OCI-LY7 (cell line): ENCODE measurements around the gene TMED6. TPM values are rescaled to one million over a fixed set of nuclear protein-coding genes. Genes with fewer than 3 reads are reported as not detected.

Source experiments
- BruUV-seq: library from RNA; stranded (reverse); fragments of 400-500 nt; replicated peaks from 2 replicates; lab custom pipeline; 2021; lab: Mats Ljungman, UMichigan
- CTCF ChIA-PET: fragments of 300-600 bp; sonication (Branson Sonifier 250); formaldehyde crosslinking; loops from one replicate; lab custom pipeline; 2022; ENCODE audit warnings: antibody characterized with exemption; ENCODE audit not compliant: unreplicated experiment; lab: Charles Lee
- POLR2A ChIA-PET: fragments of 300-600 bp; sonication (Branson Sonifier 250); formaldehyde crosslinking; loops from one replicate; lab custom pipeline; 2022; ENCODE audit warnings: antibody characterized with exemption; lab: Charles Lee
- DNase-seq: peaks from one replicate; pipeline ENCODE4 v3.0.0-alpha.2; 2015; ENCODE audit warnings: low spot score
- H2AFZ ChIP-seq: fragments of 200-600 bp; sonication (generic), shearing (Covaris generic); 2 replicates; pipeline ENCODE4 v1.6.1; 2014; ENCODE audit warnings: mild to moderate bottlenecking, antibody characterized with exemption, low read length, moderate library complexity
- H3K27ac ChIP-seq: fragments of 200-600 bp; sonication (generic); 2 replicates; pipeline ENCODE4 v1.5.1; 2014; ENCODE audit warnings: mixed run types, low read depth, mild to moderate bottlenecking, moderate library complexity, low read length, inconsistent platforms; ENCODE audit not compliant: poor library complexity, severe bottlenecking
- H3K36me3 ChIP-seq: fragments of 200-600 bp; sonication (generic); 2 replicates; pipeline ENCODE4 v1.6.1; 2014; ENCODE audit warnings: mild to moderate bottlenecking, antibody characterized with exemption, low read length, moderate library complexity, mixed read lengths; ENCODE audit not compliant: insufficient read depth
- H3K4me1 ChIP-seq: fragments of 200-600 bp; sonication (generic); 2 replicates; pipeline ENCODE4 v1.5.1; 2014; ENCODE audit warnings: mild to moderate bottlenecking, low read length; ENCODE audit not compliant: insufficient read depth, poor library complexity, severe bottlenecking
- H3K4me2 ChIP-seq: fragments of 200-600 bp; sonication (generic); 2 replicates; pipeline ENCODE4 v1.6.1; 2014; ENCODE audit warnings: mild to moderate bottlenecking, low read length
- H3K4me3 ChIP-seq: fragments of 200-600 bp; sonication (generic); 2 replicates; pipeline ENCODE4 v1.5.1; 2014; ENCODE audit warnings: mild to moderate bottlenecking, low read depth, low read length; ENCODE audit not compliant: poor library complexity, severe bottlenecking
- H3K79me2 ChIP-seq: fragments of 200-600 bp; sonication (generic); 2 replicates; pipeline ENCODE4 v1.6.1; 2016; ENCODE audit warnings: low read depth, mild to moderate bottlenecking, low read length, moderate library complexity, mixed read lengths; ENCODE audit not compliant: insufficient read depth
- H3K9me2 ChIP-seq: fragments of 200-600 bp; sonication (generic); 2 replicates; pipeline ENCODE4 v1.6.1; 2016; ENCODE audit warnings: mild to moderate bottlenecking, low read length, mixed read lengths; ENCODE audit not compliant: insufficient read depth
- H3K9me3 ChIP-seq: fragments of 200-600 bp; sonication (generic); 2 replicates; pipeline ENCODE4 v1.6.1; 2014; ENCODE audit warnings: mild to moderate bottlenecking, mixed run types, low read length, mixed read lengths
- H4K20me1 ChIP-seq: fragments of 200-600 bp; sonication (generic); 2 replicates; pipeline ENCODE4 v1.6.1; 2014; ENCODE audit warnings: mild to moderate bottlenecking, antibody characterized with exemption, low read length, moderate library complexity, mixed read lengths; ENCODE audit not compliant: insufficient read depth
- CTCF ChIP-seq: fragments of 200-600 bp; sonication (generic); conservative IDR thresholded peaks from 2 replicates; pipeline ENCODE4 v1.5.1; 2014; ENCODE audit warnings: mild to moderate bottlenecking, antibody characterized with exemption, low read length, moderate library complexity, mixed read lengths
- EZH2phosphoT487 ChIP-seq: fragments of 200-600 bp; sonication (generic); IDR thresholded peaks from 2 replicates; pipeline ENCODE4 v1.6.1; 2018; ENCODE audit warnings: low read depth, borderline replicate concordance, mild to moderate bottlenecking, mixed run types, antibody characterized with exemption, low read length, moderate library complexity, mixed read lengths
- intact Hi-C: fragments of 100-400 bp; cut with micrococcal nuclease; formaldehyde crosslinking; loops from one replicate; pipeline ENCODE4 v1.10.0; 2022; ENCODE audit not compliant: unreplicated experiment
- total RNA-seq, 2 experiments: library from RNA; depleted of rRNA in 1 of 2; stranded (reverse); fragments of >200 nt in 1 of 2; shearing (Covaris generic) in 1 of 2; gene quantifications; 2 replicates each; pipeline ENCODE4 v1.2.3, GENCODE V29; 2014 to 2022

The TMED6 gene
- total RNA-seq, 2 experiments from 2014 or later = 1.7 TPM

GRCh38 chr16:69311533-69312387 is 39.8 kb downstream of the TMED6 start:
- TF ChIP-seq EZH2phosphoT487 (no peak), CTCF (peak; percentile 66)
- TSS peak; percentile 67 for BruUV-seq
- ChIA-PET CTCF (no interaction called here), POLR2A (interaction anchor here (1.0 kb wide), 1 partner anchor 443 kb away, joined by 3 read pairs; the partner anchor contains the start of gene NOB1)
- Histone ChIP-seq H3K79me2 (peaks cover 31% of the 10 kb centered on the region), H3K4me2 (peak overlapping the region; percentile 72), H2AFZ (peak overlapping the region; percentile 58; the same call in 1 of the 2 replicates), H3K36me3 (peaks cover 38% of the 10 kb centered on the region), H3K9me2 (no peaks in the 10 kb centered on the region), H3K9me3 (no peaks in the 10 kb centered on the region), H3K4me1 (peaks cover 12% of the 10 kb centered on the region), H3K4me3 (peak overlapping the region; percentile 78), H3K27ac (peak overlapping the region; percentile 56), H4K20me1 (no peaks in the 10 kb centered on the region)
- peak; percentile 67 for DNase-seq
- intact Hi-C loops = loop anchor here (1.0 kb wide), 2 partner anchors 19 to 28 kb away; partner anchors contain the start of genes COG8, NIP7 and PDF

GRCh38 chr16:69310653-69311532 is 40.7 kb downstream of the TMED6 start, which contains the start of gene VPS4A:
VPS4A (plus strand) TSS chr16:69311350; CDS start chr16:69311512, 162 bp downstream.
- Histone ChIP-seq H3K4me3 (peak within 1 kb of the TSS; percentile 78), H3K36me3 (peaks cover 30% of the 10 kb centered on the region), H2AFZ (peak within 1 kb of the TSS; percentile 97; the same call in 1 of the 2 replicates), H3K79me2 (peaks cover 31% of the 10 kb centered on the region), H3K4me2 (peak within 1 kb of the TSS; percentile 88), H4K20me1 (no peaks in the 10 kb centered on the region), H3K9me3 (no peaks in the 10 kb centered on the region), H3K4me1 (peaks cover 12% of the 10 kb centered on the region), H3K9me2 (no peaks in the 10 kb centered on the region), H3K27ac (peak within 1 kb of the TSS; percentile 58)
- POLR2A ChIA-PET = interaction anchor here (0.8 to 1.4 kb wide), 3 partner anchors 9 to 122 kb away, joined by 3 to 5 read pairs (median 3); no protein-coding TSS in a partner anchor
- BruUV-seq = no TSS peak
- CTCF ChIA-PET = no interaction called here
- intact Hi-C loops = loop anchor here (1.0 kb wide), 2 partner anchors 19 to 28 kb away; partner anchors contain the start of genes COG8, NIP7 and PDF
- TF ChIP-seq CTCF (peak; percentile 72), EZH2phosphoT487 (no peak)
- peak; percentile 97 for DNase-seq
